Vagina (tissue), 2 donors: Measurements from ENCODE around the gene LZTFL1.

ENCODE experiments used
- POLR2A ChIP-seq, 2 donors: fragments of 450-650 bp; IDR thresholded peaks; one replicate each; pipeline ENCODE4 v1.6.1; 2017; ENCODE audit warnings: antibody characterized with exemption in 2 of 2, mild to moderate bottlenecking in 2 of 2, moderate library complexity in 2 of 2
- POLR2AphosphoS5 ChIP-seq, 2 donors: sonication (generic); formaldehyde crosslinking; IDR thresholded peaks; one replicate each; pipeline ENCODE4 v1.9.0; 2017; ENCODE audit warnings: antibody characterized with exemption in 2 of 2, mild to moderate bottlenecking in 2 of 2, low read depth in 1 of 2; ENCODE audit not compliant: insufficient read depth in 1 of 2
- TF ChIP-seq, protein P1 (sequence below), 3 experiments: fragments of 450-650 bp in 2 of 3; fragments of 200-600 bp in 1 of 3; sonication (generic) in 1 of 3; IDR thresholded peaks; one replicate each; pipeline ENCODE4 v1.5.1; 2017 to 2019; ENCODE audit warnings: antibody characterized with exemption in 3 of 3, mild to moderate bottlenecking in 2 of 3, moderate library complexity in 2 of 3

DNA sequence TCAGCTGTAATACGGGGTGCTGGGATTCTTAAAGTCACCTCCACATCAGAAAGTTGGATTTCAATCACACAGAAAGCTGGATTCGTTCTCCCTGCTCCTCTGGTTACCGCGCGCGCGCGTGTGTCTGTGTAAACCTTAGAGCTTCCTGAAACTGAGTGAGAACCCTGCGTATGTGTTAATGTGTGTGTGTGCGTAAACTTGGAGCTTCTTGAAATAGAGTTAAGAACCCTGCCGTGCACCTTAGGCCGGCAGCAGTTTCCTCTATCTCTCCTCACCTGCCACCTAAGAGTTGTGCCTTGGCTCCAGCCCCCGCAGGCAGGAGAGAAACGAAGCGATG, 531 bp downstream of the LZTFL1 start:
- TF ChIP-seq, protein P1, sequence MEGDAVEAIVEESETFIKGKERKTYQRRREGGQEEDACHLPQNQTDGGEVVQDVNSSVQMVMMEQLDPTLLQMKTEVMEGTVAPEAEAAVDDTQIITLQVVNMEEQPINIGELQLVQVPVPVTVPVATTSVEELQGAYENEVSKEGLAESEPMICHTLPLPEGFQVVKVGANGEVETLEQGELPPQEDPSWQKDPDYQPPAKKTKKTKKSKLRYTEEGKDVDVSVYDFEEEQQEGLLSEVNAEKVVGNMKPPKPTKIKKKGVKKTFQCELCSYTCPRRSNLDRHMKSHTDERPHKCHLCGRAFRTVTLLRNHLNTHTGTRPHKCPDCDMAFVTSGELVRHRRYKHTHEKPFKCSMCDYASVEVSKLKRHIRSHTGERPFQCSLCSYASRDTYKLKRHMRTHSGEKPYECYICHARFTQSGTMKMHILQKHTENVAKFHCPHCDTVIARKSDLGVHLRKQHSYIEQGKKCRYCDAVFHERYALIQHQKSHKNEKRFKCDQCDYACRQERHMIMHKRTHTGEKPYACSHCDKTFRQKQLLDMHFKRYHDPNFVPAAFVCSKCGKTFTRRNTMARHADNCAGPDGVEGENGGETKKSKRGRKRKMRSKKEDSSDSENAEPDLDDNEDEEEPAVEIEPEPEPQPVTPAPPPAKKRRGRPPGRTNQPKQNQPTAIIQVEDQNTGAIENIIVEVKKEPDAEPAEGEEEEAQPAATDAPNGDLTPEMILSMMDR (IDR thresholded peaks at IDR 0.05), result no peak
- TF ChIP-seq POLR2A (IDR thresholded peaks at IDR 0.05), result no peak
- no peak for TF ChIP-seq POLR2AphosphoS5 (IDR thresholded peaks at IDR 0.05; ENCODE audit: insufficient read depth in 1 of 2, low read depth in 1 of 2)
